Measurements from ENCODE around the gene CERS4. TPM values are rescaled to one million over a fixed set of nuclear protein-coding genes. Genes with fewer than 3 reads are reported as not detected.

The CERS4 gene
- total and polyA plus RNA-seq, 2 donors from 2014 or later = 36.5 to 65.5 TPM

- FAIRE-seq (no peak), DNase-seq (no peak)
- peaks cover 5 to 10% (median 8%) of the 10 kb centered on the region in 3 donors for H3K36me3 ChIP-seq (ENCODE audit: control insufficient read depth in 2 of 3, insufficient read depth in 3 of 3, low read length in 3 of 3)
- intact Hi-C loops (cut with DNase I) = no loop called here
- no peak overlapping the region for H3K27ac ChIP-seq (ENCODE audit: low read depth in 2 of 2, low read length in 2 of 2)
- no peak overlapping the region for H3K4me3 ChIP-seq (ENCODE audit: low read length in 3 of 3)
- H3K4me1 ChIP-seq (ENCODE audit: control insufficient read depth in 2 of 3, insufficient read depth in 2 of 3, low read depth in 1 of 3, low read length in 3 of 3) = no peaks in the 10 kb centered on the region
- H3K9ac ChIP-seq (ENCODE audit: low read length in 3 of 3) = no peak overlapping the region
- TF ChIP-seq CTCF (IDR thresholded peaks at IDR 0.05; ENCODE audit: borderline replicate concordance, extremely low read depth, insufficient read depth) = no peak
- no peaks in the 10 kb centered on the region for H3K9me3 ChIP-seq (ENCODE audit: control insufficient read depth in 2 of 3, insufficient read depth in 1 of 3, low read length in 3 of 3)
- H3K27me3 ChIP-seq (ENCODE audit: control insufficient read depth, insufficient read depth, low read length) = no peaks in the 10 kb centered on the region
Measured at GRCh38 chr19:8253678-8254077, 44.5 kb downstream of the CERS4 start.

GRCh38 chr19:8254286-8255001, 45.3 kb downstream of the CERS4 start:
- H3K27me3 ChIP-seq (ENCODE audit: control insufficient read depth, insufficient read depth, low read length) = no peaks in the 10 kb centered on the region
- intact Hi-C loops (cut with DNase I) = loop anchor here (5.0 kb wide), 1 partner anchor 102 kb away; no protein-coding TSS in a partner anchor
- no peak for TF ChIP-seq CTCF (IDR thresholded peaks at IDR 0.05; ENCODE audit: borderline replicate concordance, extremely low read depth, insufficient read depth)
- FAIRE-seq = no peak
- H3K27ac ChIP-seq (ENCODE audit: low read depth in 2 of 2, low read length in 2 of 2) = no peak overlapping the region
- H3K4me3 ChIP-seq (ENCODE audit: low read length in 3 of 3) = no peak overlapping the region
- H3K36me3 ChIP-seq (ENCODE audit: control insufficient read depth in 2 of 3, insufficient read depth in 3 of 3, low read length in 3 of 3) = peaks cover 5 to 10% (median 8%) of the 10 kb centered on the region in 3 donors
- no peaks in the 10 kb centered on the region for H3K9me3 ChIP-seq (ENCODE audit: control insufficient read depth in 2 of 3, insufficient read depth in 1 of 3, low read length in 3 of 3)
- no peak overlapping the region for H3K9ac ChIP-seq (ENCODE audit: low read length in 3 of 3)
- H3K4me1 ChIP-seq (ENCODE audit: control insufficient read depth in 2 of 3, insufficient read depth in 2 of 3, low read depth in 1 of 3, low read length in 3 of 3) = no peaks in the 10 kb centered on the region
- DNase-seq = peak in 1 of 5 donors; percentile 28

- FAIRE-seq = no peak
- H3K9ac ChIP-seq (ENCODE audit: low read length in 3 of 3) = no peak overlapping the region
- TF ChIP-seq CTCF (IDR thresholded peaks at IDR 0.05; ENCODE audit: borderline replicate concordance, extremely low read depth, insufficient read depth) = no peak
- no peak overlapping the region for H3K27ac ChIP-seq (ENCODE audit: low read depth in 2 of 2, low read length in 2 of 2)
- peaks cover 5 to 10% (median 8%) of the 10 kb centered on the region in 3 donors for H3K36me3 ChIP-seq (ENCODE audit: control insufficient read depth in 2 of 3, insufficient read depth in 3 of 3, low read length in 3 of 3)
- intact Hi-C loops (cut with DNase I) = loop anchor here (5.0 kb wide), 1 partner anchor 103 kb away; no protein-coding TSS in a partner anchor
- DNase-seq = peak in 1 of 5 donors; percentile 24
- no peaks in the 10 kb centered on the region for H3K9me3 ChIP-seq (ENCODE audit: control insufficient read depth in 2 of 3, insufficient read depth in 1 of 3, low read length in 3 of 3)
- H3K4me3 ChIP-seq (ENCODE audit: low read length in 3 of 3) = no peak overlapping the region
- H3K27me3 ChIP-seq (ENCODE audit: control insufficient read depth, insufficient read depth, low read length) = no peaks in the 10 kb centered on the region
- no peaks in the 10 kb centered on the region for H3K4me1 ChIP-seq (ENCODE audit: control insufficient read depth in 2 of 3, insufficient read depth in 2 of 3, low read depth in 1 of 3, low read length in 3 of 3)
Measured at GRCh38 chr19:8255426-8256125, 46.4 kb downstream of the CERS4 start.

Measured in kidney (tissue), 14 donors.